Measurements from ENCODE around the gene AUTS2.

Gene AUTS2

DNA sequence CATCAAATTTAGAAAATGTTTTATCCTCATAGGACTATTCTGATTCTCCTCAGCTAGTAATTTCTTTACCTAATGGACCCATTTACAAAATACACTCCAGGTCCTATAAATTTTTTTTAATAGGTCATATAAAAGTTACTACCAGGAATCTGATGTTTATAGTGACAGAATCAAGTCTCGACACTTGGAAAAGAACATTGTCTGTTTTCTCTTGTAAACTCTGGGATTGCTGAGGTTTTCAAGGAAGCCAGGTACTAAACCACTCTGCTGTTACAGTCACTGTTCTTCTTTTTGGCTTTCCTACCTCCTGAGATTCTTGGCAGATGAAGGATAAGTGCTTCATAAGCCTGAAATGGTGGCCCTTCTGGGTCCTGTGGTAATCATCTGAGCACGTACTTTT is 493.1 kb downstream of the AUTS2 start:
- no peak overlapping the region for H3K9ac ChIP-seq (ENCODE audit: insufficient read length, low read depth)
- no peaks in the 10 kb centered on the region for H3K4me1 ChIP-seq (ENCODE audit: insufficient read depth, insufficient read length)
- H3K4me3 ChIP-seq (ENCODE audit: insufficient read length, low read depth) = no peak overlapping the region
- no peaks in the 10 kb centered on the region for H3K36me3 ChIP-seq (ENCODE audit: insufficient read depth, insufficient read length, low read length)
- no peaks in the 10 kb centered on the region for H3K9me3 ChIP-seq (ENCODE audit: insufficient read depth, low read length)
- no peaks in the 10 kb centered on the region for H3K27me3 ChIP-seq (ENCODE audit: insufficient read depth, insufficient read length)
- TF ChIP-seq ZNF274 (IDR thresholded peaks at IDR 0.05; ENCODE audit: low read depth, low read length) (no peak), SUZ12 (IDR thresholded peaks at IDR 0.05; ENCODE audit: extremely low read depth, insufficient read depth, insufficient read length) (no peak), YY1 (IDR thresholded peaks at IDR 0.05; ENCODE audit: insufficient read depth, insufficient read length) (no peak)
- DNase-seq (ENCODE audit: low read depth, low spot score) = no peak

DNA sequence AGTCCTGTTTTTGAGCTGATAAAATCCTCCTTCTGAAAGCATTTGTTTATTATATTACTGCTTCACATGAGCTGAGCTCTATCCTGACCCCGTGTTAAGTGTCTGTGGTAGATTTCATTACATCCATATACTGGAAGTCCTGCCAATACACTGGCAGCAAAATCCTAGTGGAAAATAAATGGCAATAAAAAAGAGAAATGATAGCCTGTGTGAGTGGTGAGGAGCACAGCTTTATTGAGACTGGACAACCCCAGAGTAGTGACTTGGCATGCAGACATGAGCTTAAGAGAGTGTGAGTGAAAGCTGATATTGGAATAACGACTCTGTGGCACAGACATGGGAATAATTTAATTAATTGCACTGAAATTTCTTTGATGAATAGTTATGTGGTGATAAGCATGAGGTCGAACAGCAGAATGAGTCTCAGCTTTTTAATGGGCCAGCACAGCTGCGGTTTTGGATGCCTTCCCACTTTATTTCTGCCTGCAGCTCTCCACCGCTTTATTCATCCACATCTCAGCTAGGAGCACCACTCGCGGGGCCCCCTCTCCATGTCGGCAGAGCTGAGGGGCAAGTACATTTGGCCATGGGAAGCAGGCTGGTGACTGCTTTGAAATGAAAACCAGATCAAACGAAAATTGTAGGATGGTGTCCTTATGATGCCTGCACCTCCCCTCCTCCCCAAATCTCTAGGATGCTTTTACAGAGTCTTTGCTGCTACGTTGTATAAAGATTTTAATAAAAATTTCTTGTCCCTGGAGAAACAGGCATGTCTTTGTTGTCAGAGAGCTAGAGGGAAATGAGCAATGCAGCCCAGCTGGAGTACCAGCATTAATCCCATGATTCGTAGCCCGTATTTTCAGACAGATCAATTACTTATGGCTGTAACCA is 494.3 kb downstream of the AUTS2 start:
- Histone ChIP-seq H3K9ac (ENCODE audit: insufficient read length, low read depth) (no peak overlapping the region), H3K36me3 (ENCODE audit: insufficient read depth, insufficient read length, low read length) (no peaks in the 10 kb centered on the region), H3K4me3 (ENCODE audit: insufficient read length, low read depth) (no peak overlapping the region), H3K4me1 (ENCODE audit: insufficient read depth, insufficient read length) (no peaks in the 10 kb centered on the region), H3K27me3 (ENCODE audit: insufficient read depth, insufficient read length) (no peaks in the 10 kb centered on the region), H3K9me3 (ENCODE audit: insufficient read depth, low read length) (no peaks in the 10 kb centered on the region)
- no peak for TF ChIP-seq ZNF274 (IDR thresholded peaks at IDR 0.05; ENCODE audit: low read depth, low read length)
- no peak for TF ChIP-seq SUZ12 (IDR thresholded peaks at IDR 0.05; ENCODE audit: extremely low read depth, insufficient read depth, insufficient read length)
- TF ChIP-seq YY1 (IDR thresholded peaks at IDR 0.05; ENCODE audit: insufficient read depth, insufficient read length) = no peak
- DNase-seq (ENCODE audit: low read depth, low spot score) = no peak

DNA sequence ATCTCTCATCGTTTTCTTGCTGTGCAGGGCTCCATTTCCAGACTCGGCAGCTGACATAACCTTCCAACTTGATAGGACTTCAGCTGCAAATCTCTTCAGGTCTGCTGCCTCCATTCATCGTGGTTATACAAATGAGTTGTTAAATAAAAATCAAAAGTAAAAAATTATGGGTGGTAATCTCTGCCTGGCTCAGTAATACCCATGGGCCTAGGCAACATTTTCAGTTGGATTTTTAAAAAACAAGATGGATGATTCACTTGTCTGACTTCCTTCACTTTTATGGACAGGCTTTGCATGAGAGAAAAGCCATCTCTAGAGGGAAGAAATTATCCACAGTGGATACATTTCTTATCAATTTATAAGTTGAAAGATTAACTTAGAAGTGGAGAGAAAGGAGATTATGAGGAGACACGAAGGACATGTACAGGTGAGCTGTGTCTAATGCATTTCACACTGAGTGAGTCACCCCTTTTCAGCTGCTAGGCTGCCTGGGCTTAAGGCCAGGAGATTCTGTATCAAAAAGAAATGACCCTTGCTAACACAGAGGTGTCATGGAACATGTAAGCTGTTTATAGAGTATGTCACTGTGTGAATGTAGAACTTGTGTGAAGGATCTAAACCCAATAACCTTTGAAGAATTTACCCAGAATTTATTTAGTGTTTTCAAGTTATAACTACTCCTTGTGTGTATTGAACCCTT is 495.1 kb downstream of the AUTS2 start:
- DNase-seq (ENCODE audit: low read depth, low spot score) = no peak
- H3K9ac ChIP-seq (ENCODE audit: insufficient read length, low read depth) = no peak overlapping the region
- TF ChIP-seq YY1 (IDR thresholded peaks at IDR 0.05; ENCODE audit: insufficient read depth, insufficient read length) (no peak), ZNF274 (IDR thresholded peaks at IDR 0.05; ENCODE audit: low read depth, low read length) (no peak), SUZ12 (IDR thresholded peaks at IDR 0.05; ENCODE audit: extremely low read depth, insufficient read depth, insufficient read length) (no peak)
- no peaks in the 10 kb centered on the region for H3K27me3 ChIP-seq (ENCODE audit: insufficient read depth, insufficient read length)
- H3K36me3 ChIP-seq (ENCODE audit: insufficient read depth, insufficient read length, low read length) = no peaks in the 10 kb centered on the region
- no peaks in the 10 kb centered on the region for H3K4me1 ChIP-seq (ENCODE audit: insufficient read depth, insufficient read length)
- no peak overlapping the region for H3K4me3 ChIP-seq (ENCODE audit: insufficient read length, low read depth)
- no peaks in the 10 kb centered on the region for H3K9me3 ChIP-seq (ENCODE audit: insufficient read depth, low read length)

DNA sequence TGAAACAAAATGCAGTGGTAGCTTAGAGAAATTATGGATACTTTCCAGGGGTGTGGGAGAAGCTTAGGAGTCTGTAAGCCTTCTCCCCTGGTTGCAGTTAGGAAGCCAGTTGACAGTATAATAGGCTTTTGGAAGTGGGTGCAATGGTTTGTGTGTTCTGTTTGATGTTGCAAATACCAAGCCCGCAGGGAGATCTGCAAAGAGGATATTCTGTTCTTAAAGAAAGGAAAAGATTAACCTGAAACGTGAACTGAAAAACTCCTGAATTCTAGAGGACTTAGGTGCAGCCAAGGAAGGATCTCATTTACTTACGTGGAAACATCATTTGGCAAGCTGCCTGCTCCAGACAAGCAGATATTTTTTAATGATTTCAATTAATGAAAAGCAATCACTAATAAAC is 496.6 kb downstream of the AUTS2 start:
- Histone ChIP-seq H3K27me3 (ENCODE audit: insufficient read depth, insufficient read length) (no peaks in the 10 kb centered on the region), H3K9me3 (ENCODE audit: insufficient read depth, low read length) (no peaks in the 10 kb centered on the region), H3K36me3 (ENCODE audit: insufficient read depth, insufficient read length, low read length) (no peaks in the 10 kb centered on the region), H3K9ac (ENCODE audit: insufficient read length, low read depth) (no peak overlapping the region), H3K4me1 (ENCODE audit: insufficient read depth, insufficient read length) (no peaks in the 10 kb centered on the region), H3K4me3 (ENCODE audit: insufficient read length, low read depth) (no peak overlapping the region)
- no peak for TF ChIP-seq SUZ12 (IDR thresholded peaks at IDR 0.05; ENCODE audit: extremely low read depth, insufficient read depth, insufficient read length)
- no peak for TF ChIP-seq YY1 (IDR thresholded peaks at IDR 0.05; ENCODE audit: insufficient read depth, insufficient read length)
- TF ChIP-seq ZNF274 (IDR thresholded peaks at IDR 0.05; ENCODE audit: low read depth, low read length) = no peak
- DNase-seq (ENCODE audit: low read depth, low spot score) = no peak

DNA sequence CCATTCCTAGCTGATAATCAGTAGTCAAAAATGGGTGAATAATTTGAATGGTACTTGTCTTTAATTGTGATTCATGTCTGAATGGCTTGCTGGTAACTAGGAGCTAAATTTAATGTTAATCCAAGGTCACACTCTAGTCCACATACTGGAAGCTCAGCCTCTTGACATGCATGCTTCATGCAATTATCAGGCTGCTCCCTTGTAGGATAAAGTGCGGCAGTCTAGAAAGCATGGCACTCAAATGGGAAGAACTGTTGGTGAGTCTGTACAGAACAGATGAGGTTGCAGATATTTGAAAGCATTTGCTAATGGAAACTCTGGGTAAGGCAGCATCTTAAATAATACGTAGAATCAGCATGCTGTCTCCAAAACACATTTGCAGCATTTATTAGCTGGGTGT is 499.4 kb downstream of the AUTS2 start:
- no peak overlapping the region for H3K9ac ChIP-seq (ENCODE audit: insufficient read length, low read depth)

DNA sequence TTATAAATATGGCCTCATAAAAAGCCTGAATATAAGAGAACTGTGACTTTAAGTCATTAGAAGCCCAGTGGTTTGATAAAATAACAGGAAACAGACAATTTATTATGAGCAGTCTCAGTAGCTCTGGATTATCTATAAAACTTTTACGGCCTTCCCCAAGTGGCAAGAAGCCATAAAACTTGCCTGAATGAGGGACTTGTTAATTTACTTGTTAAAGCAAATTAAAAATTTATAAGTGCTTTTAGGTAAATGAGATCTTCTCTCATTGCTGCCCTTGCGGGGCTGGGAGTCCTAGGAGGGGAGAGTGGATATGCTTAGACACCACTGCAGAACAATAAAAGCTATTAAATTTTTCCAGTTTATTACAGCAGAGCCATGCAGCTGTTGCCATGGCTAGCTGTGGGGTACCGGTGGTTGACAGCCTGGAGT is 499.9 kb downstream of the AUTS2 start:
- Histone ChIP-seq H3K9ac (ENCODE audit: insufficient read length, low read depth) (no peak overlapping the region), H3K4me3 (ENCODE audit: insufficient read length, low read depth) (no peak overlapping the region), H3K9me3 (ENCODE audit: insufficient read depth, low read length) (no peaks in the 10 kb centered on the region), H3K36me3 (ENCODE audit: insufficient read depth, insufficient read length, low read length) (no peaks in the 10 kb centered on the region), H3K4me1 (ENCODE audit: insufficient read depth, insufficient read length) (no peaks in the 10 kb centered on the region), H3K27me3 (ENCODE audit: insufficient read depth, insufficient read length) (no peaks in the 10 kb centered on the region)
- DNase-seq (ENCODE audit: low read depth, low spot score) = no peak
- TF ChIP-seq SUZ12 (IDR thresholded peaks at IDR 0.05; ENCODE audit: extremely low read depth, insufficient read depth, insufficient read length) (no peak), YY1 (IDR thresholded peaks at IDR 0.05; ENCODE audit: insufficient read depth, insufficient read length) (no peak), ZNF274 (IDR thresholded peaks at IDR 0.05; ENCODE audit: low read depth, low read length) (no peak)

More for the DNA sequence above, 499.4 kb downstream of the AUTS2 start:
- Histone ChIP-seq H3K9me3 (ENCODE audit: insufficient read depth, low read length) (no peaks in the 10 kb centered on the region), H3K36me3 (ENCODE audit: insufficient read depth, insufficient read length, low read length) (no peaks in the 10 kb centered on the region), H3K27me3 (ENCODE audit: insufficient read depth, insufficient read length) (no peaks in the 10 kb centered on the region), H3K4me3 (ENCODE audit: insufficient read length, low read depth) (no peak overlapping the region), H3K4me1 (ENCODE audit: insufficient read depth, insufficient read length) (no peaks in the 10 kb centered on the region)
- no peak for TF ChIP-seq ZNF274 (IDR thresholded peaks at IDR 0.05; ENCODE audit: low read depth, low read length)
- no peak for TF ChIP-seq SUZ12 (IDR thresholded peaks at IDR 0.05; ENCODE audit: extremely low read depth, insufficient read depth, insufficient read length)
- no peak for TF ChIP-seq YY1 (IDR thresholded peaks at IDR 0.05; ENCODE audit: insufficient read depth, insufficient read length)
- no peak for DNase-seq (ENCODE audit: low read depth, low spot score)
